Ovary (tissue), 3 donors: ENCODE results near the gene ABHD6.
"Not testable (repeated sequence)": the region's sequence is repeated elsewhere in the genome, so short reads cannot be mapped to it uniquely, and the experiment has no call there.

ENCODE experiments used
- CTCF ChIP-seq, 3 donors: fragments of 450-650 bp in 2 of 3; fragments of 200-600 bp in 1 of 3; IDR thresholded peaks; one replicate each; pipeline versions ENCODE4 v1.5.1 to v1.8.0; 2016 to 2022; ENCODE audit warnings: antibody characterized with exemption in 3 of 3, mild to moderate bottlenecking in 1 of 3
- EP300 ChIP-seq: sonication (generic); formaldehyde crosslinking; IDR thresholded peaks from one replicate; pipeline ENCODE4 v1.6.1; 2017; ENCODE audit warnings: antibody characterized with exemption
- donor health status: DM: no; HTN: no; CAD: no.

GRCh38 chr3:58288964-58289613, 51.5 kb downstream of the ABHD6 start:
- TF ChIP-seq CTCF (IDR thresholded peaks at IDR 0.05); EP300: not testable (repeated sequence)
